Neuronal stem cell (in vitro differentiated cells): ENCODE results near the gene MPRIP.
A peak's percentile ranks its signal among the peaks of the same experiment; 100 is the strongest.

ENCODE experiments used
- DNase-seq: peaks from one replicate; pipeline ENCODE4 v3.0.0-alpha.2; 2013; ENCODE audit warnings: low spot score
- H2AFZ ChIP-seq: one replicate; pipeline ENCODE4 v1.6.1; 2013; ENCODE audit warnings: mild to moderate bottlenecking, low read length, inconsistent platforms
- H2AK5ac ChIP-seq: 2 replicates; pipeline ENCODE4 v1.6.1; 2013; ENCODE audit warnings: low read depth, mild to moderate bottlenecking, inconsistent platforms, low read length, moderate library complexity, mixed read lengths
- H2BK120ac ChIP-seq: 2 replicates; pipeline ENCODE4 v1.6.1; 2013; ENCODE audit warnings: low read depth, mild to moderate bottlenecking, inconsistent platforms, low read length, moderate library complexity, mixed read lengths
- H2BK12ac ChIP-seq: one replicate; pipeline ENCODE4 v1.6.1; 2013; ENCODE audit warnings: low read length, inconsistent platforms
- H2BK15ac ChIP-seq: 2 replicates; pipeline ENCODE4 v1.6.1; 2013; ENCODE audit warnings: mild to moderate bottlenecking, low read length, inconsistent platforms, mixed read lengths
- H2BK5ac ChIP-seq: one replicate; pipeline ENCODE4 v1.6.1; 2013; ENCODE audit warnings: inconsistent platforms, mild to moderate bottlenecking, low read length, moderate library complexity
- H3K14ac ChIP-seq: one replicate; pipeline ENCODE4 v1.6.1; 2013; ENCODE audit warnings: low read length, inconsistent platforms
- H3K18ac ChIP-seq: 2 replicates; pipeline ENCODE4 v1.6.1; 2013; ENCODE audit warnings: low read length, inconsistent platforms
- H3K23ac ChIP-seq: 2 replicates; pipeline ENCODE4 v1.6.1; 2013; ENCODE audit warnings: low read depth, mild to moderate bottlenecking, mixed read lengths, low read length, inconsistent platforms; ENCODE audit not compliant: poor library complexity
- H3K27ac ChIP-seq: replicated peaks from 3 replicates; pipeline ENCODE4 v1.5.1; 2013; ENCODE audit warnings: low read length, inconsistent platforms
- H3K27me3 ChIP-seq, 3 experiments: 2 replicates each; pipeline ENCODE4 v1.6.1; 2013; ENCODE audit warnings: low read length in 3 of 3, mild to moderate bottlenecking in 2 of 3, inconsistent platforms in 1 of 3, low read depth in 1 of 3, mixed read lengths in 1 of 3, moderate library complexity in 1 of 3; ENCODE audit not compliant: control insufficient read depth in 3 of 3, insufficient read depth in 3 of 3
- H3K36me3 ChIP-seq, 2 donors: replicated peaks in 1 of 2; 2 replicates each; pipeline ENCODE4 v1.6.1; 2013; ENCODE audit warnings: low read length in 2 of 2; ENCODE audit not compliant: control insufficient read depth in 2 of 2, insufficient read depth in 2 of 2
- H3K4ac ChIP-seq: 2 replicates; pipeline ENCODE4 v1.6.1; 2013; ENCODE audit warnings: inconsistent platforms, mild to moderate bottlenecking, low read length, moderate library complexity
- H3K4me1 ChIP-seq, 2 donors: 1 replicate in 1 of 2; 2 replicates in 1 of 2; pipeline ENCODE4 v1.6.1; 2013; ENCODE audit warnings: low read length in 2 of 2, low read depth in 1 of 2; ENCODE audit not compliant: control insufficient read depth in 2 of 2, insufficient read depth in 1 of 2
- H3K4me2 ChIP-seq: one replicate; pipeline ENCODE4 v1.6.1; 2013; ENCODE audit warnings: mild to moderate bottlenecking, low read length, inconsistent platforms; ENCODE audit not compliant: insufficient read depth, poor library complexity, severe bottlenecking
- H3K4me3 ChIP-seq, 2 donors: 2 replicates each; pipeline ENCODE4 v1.5.1; 2013; ENCODE audit warnings: low read length in 2 of 2, mild to moderate bottlenecking in 2 of 2, inconsistent platforms in 1 of 2, moderate library complexity in 1 of 2
- H3K79me1 ChIP-seq: one replicate; pipeline ENCODE4 v1.6.1; 2013; ENCODE audit warnings: low read depth, mild to moderate bottlenecking, inconsistent platforms, low read length, moderate library complexity
- H3K9ac ChIP-seq: one replicate; pipeline ENCODE4 v1.6.1; 2013; ENCODE audit warnings: mild to moderate bottlenecking, low read depth, low read length, inconsistent platforms; ENCODE audit not compliant: poor library complexity
- H3K9me3 ChIP-seq, 2 donors: replicated peaks in 1 of 2; 2 replicates each; pipeline versions ENCODE3 to v1.6.1; 2013; ENCODE audit warnings: low read length in 2 of 2, mild to moderate bottlenecking in 2 of 2, inconsistent platforms in 1 of 2, low read depth in 1 of 2, mixed read lengths in 1 of 2, moderate library complexity in 1 of 2; ENCODE audit not compliant: control insufficient read depth in 2 of 2, insufficient read depth in 1 of 2
- H4K8ac ChIP-seq: one replicate; pipeline ENCODE4 v1.6.1; 2013; ENCODE audit warnings: low read depth, mild to moderate bottlenecking, inconsistent platforms, low read length, moderate library complexity
- H4K91ac ChIP-seq: one replicate; pipeline ENCODE4 v1.6.1; 2013; ENCODE audit warnings: low read length, low read depth, mild to moderate bottlenecking, inconsistent platforms; ENCODE audit not compliant: poor library complexity
- WGBS, 2 donors: extraction: QIAGEN DNeasy Blood & Tissue Kit; methylation state at CpG; one replicate each; pipeline ENCODE4 v1.1.7; 2013; ENCODE audit warnings: missing lambda C conversion rate in 2 of 2, mixed read lengths in 1 of 2; ENCODE audit not compliant: insufficient read length in 2 of 2, insufficient replicate concordance in 1 of 2; ENCODE audit errors: extremely low coverage in 2 of 2; 5-methylcytosine and 5-hydroxymethylcytosine counted together

The MPRIP gene

DNA sequence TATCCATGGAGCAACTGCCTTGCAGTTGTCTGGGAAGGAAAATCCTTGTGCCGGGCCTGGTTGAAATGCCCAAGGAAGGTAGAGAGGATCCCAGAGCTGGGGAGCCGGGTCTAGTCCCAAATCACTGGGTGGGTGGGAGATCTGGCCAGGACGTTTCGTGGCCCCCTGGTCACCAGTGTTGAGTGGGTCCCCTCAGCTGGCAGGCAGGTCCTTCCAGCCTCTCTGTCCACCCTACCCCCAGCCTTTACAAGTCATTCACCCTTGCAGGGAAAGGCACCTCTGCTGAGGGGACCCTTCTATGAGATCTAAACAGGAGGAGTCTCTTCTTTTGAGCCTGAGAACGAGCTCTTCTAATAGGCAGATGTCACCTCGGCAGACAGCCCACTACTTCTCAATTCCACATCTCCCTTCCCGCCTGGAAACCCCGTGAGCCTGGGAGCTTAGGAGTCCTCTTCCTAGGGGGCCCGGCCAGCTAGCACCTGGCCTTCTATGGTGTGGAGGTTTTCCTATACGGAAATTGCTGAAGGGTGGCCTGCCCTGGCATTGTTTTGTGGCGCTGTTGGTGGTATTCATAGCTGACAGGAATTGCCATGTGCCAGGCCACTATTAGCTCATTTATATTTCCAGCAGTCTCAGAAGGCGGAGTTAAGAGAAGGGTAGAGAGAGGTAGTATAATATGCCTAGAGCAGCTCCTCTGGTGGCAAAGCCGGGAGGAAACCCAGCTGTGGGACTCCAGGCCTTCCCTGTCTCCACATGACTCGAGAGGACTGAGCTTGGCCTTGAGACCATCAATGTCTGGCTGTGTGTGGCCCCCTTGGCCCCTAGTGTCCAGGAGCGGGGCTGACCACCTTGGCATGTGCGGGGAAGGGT, 13.3 kb downstream of the MPRIP start:
- H3K23ac ChIP-seq = no peak overlapping the region
- no peak overlapping the region for H2BK120ac ChIP-seq
- no peak overlapping the region for H2AK5ac ChIP-seq
- H2BK5ac ChIP-seq = no peak overlapping the region
- H3K27me3 ChIP-seq = no peaks in the 10 kb centered on the region
- peak overlapping the region; percentile 10 for H3K9ac ChIP-seq
- no peak overlapping the region for H3K14ac ChIP-seq
- no peak overlapping the region for H4K8ac ChIP-seq
- no peak overlapping the region for H3K4ac ChIP-seq
- no CpG with 5 or more reads among the region's 16 CpGs for WGBS, 2 donors
- DNase-seq = no peak
- no peaks in the 10 kb centered on the region for H3K9me3 ChIP-seq
- H2BK15ac ChIP-seq = no peak overlapping the region
- H3K36me3 ChIP-seq = peaks cover 4 to 42% of the 10 kb centered on the region in 2 donors
- H2BK12ac ChIP-seq = no peak overlapping the region
- H3K18ac ChIP-seq = no peak overlapping the region
- no peak overlapping the region for H2AFZ ChIP-seq
- H3K79me1 ChIP-seq = peaks cover 25% of the 10 kb centered on the region
- H3K4me2 ChIP-seq = no peak overlapping the region
- H3K27ac ChIP-seq = no peak overlapping the region
- peaks cover 0 to 11% of the 10 kb centered on the region in 2 donors for H3K4me1 ChIP-seq
- no peak overlapping the region for H3K4me3 ChIP-seq
- no peak overlapping the region for H4K91ac ChIP-seq

DNA sequence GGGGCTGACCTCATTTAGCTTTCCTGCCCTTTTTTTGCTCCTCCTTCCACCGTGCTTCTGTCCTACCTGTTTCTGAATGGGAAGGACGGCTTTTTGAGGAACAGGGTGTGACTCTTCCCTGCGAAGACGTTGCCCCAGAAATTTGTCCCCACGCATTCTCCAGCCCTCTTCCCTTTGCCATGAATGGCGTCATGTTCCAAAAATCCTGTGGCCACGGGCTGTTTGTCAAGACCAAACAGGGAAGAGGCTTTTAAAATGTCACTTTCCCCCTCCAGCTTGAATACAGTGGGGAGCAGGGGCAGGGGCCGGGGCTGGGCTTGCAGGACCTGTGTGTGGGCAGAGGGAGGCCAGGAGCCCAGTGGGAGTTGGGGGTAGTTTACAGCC, 13.9 kb downstream of the MPRIP start:
- Histone ChIP-seq H4K8ac (no peak overlapping the region), H2BK15ac (no peak overlapping the region), H3K27me3 (no peaks in the 10 kb centered on the region), H3K9me3 (no peaks in the 10 kb centered on the region), H3K4me1 (peaks cover 0 to 11% of the 10 kb centered on the region in 2 donors), H2BK5ac (no peak overlapping the region), H2BK12ac (no peak overlapping the region), H2AK5ac (no peak overlapping the region), H3K79me1 (peaks cover 27% of the 10 kb centered on the region), H3K23ac (no peak overlapping the region), H3K27ac (no peak overlapping the region), H3K14ac (no peak overlapping the region), H3K36me3 (peaks cover 4 to 42% of the 10 kb centered on the region in 2 donors), H4K91ac (no peak overlapping the region), H3K18ac (no peak overlapping the region), H3K4me2 (no peak overlapping the region), H3K4ac (no peak overlapping the region), H3K4me3 (no peak overlapping the region), H3K9ac (peak overlapping the region; percentile 10), H2BK120ac (no peak overlapping the region), H2AFZ (no peak overlapping the region)
- no peak for DNase-seq
- no CpG with 5 or more reads among the region's 8 CpGs for WGBS, 2 donors

DNA sequence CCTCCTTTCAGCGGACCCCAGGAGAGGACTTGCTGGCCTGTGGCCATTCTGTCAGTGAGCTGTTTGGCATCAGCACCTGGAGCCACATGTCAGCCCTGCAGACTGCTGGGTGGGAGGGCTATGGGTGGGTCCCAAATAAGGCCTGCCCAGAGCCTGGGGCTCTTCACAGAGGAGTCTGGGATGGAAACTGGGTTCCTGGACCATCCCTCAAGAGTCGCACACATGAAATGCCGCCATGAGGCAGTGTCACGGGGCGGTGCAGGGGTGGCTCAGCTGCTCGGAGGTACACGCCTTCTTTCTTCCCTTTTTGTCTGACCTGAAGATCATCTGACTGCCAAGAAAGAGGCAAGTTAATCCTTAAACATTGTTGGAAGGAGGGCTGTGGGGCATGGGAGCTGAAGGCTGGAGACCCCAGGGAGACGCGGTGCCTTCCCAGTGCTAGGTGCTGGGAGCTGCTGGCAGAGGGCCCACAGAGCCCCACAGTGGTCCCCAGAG, 14.8 kb downstream of the MPRIP start:
- Histone ChIP-seq H3K9ac (no peak overlapping the region), H2BK5ac (no peak overlapping the region), H3K27ac (no peak overlapping the region), H3K36me3 (peaks cover 4 to 37% of the 10 kb centered on the region in 2 donors), H2AFZ (no peak overlapping the region), H3K4me2 (no peak overlapping the region), H3K79me1 (peaks cover 22% of the 10 kb centered on the region), H3K14ac (no peak overlapping the region), H3K9me3 (no peaks in the 10 kb centered on the region), H4K91ac (no peak overlapping the region), H3K4me3 (peak overlapping the region in 1 of 2 donors; percentile 23), H2BK120ac (no peak overlapping the region), H4K8ac (no peak overlapping the region), H2BK12ac (no peak overlapping the region), H3K27me3 (no peaks in the 10 kb centered on the region), H3K4ac (no peak overlapping the region), H2BK15ac (no peak overlapping the region), H3K18ac (no peak overlapping the region), H3K23ac (no peak overlapping the region), H2AK5ac (no peak overlapping the region), H3K4me1 (peaks cover 0 to 11% of the 10 kb centered on the region in 2 donors)
- DNase-seq = no peak
- WGBS, 2 donors = no CpG with 5 or more reads among the region's 9 CpGs

DNA sequence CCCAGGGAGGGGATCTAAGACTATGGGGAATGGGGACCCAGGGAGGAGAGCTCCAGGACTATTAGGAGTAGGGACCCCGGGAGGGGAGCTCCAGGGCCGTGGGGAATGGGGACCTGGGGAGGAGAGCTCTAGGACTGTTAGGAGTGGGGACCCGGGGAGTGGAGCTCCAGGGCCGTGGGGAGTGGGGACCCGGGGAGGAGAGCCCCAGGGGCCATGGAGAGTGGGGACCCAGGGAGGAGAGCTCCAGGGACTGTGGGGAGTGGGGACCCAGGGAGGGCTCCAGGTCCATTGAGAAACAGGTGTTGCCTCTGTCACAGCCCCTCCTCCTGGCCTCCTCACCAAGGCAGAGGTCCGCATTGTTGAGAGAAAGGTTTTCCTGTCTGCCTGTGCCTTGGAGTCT, 16.0 kb downstream of the MPRIP start:
- Histone ChIP-seq H3K79me1 (peaks cover 14% of the 10 kb centered on the region), H3K14ac (no peak overlapping the region), H3K4me1 (peaks cover 0 to 11% of the 10 kb centered on the region in 2 donors), H2AK5ac (no peak overlapping the region), H3K4me3 (no peak overlapping the region), H4K8ac (no peak overlapping the region), H2BK12ac (no peak overlapping the region), H3K36me3 (peaks cover 4 to 43% of the 10 kb centered on the region in 2 donors), H3K27me3 (no peaks in the 10 kb centered on the region), H3K9ac (no peak overlapping the region), H2BK5ac (no peak overlapping the region), H4K91ac (no peak overlapping the region), H2BK120ac (no peak overlapping the region), H3K23ac (no peak overlapping the region), H2BK15ac (no peak overlapping the region), H3K4me2 (no peak overlapping the region), H2AFZ (no peak overlapping the region), H3K4ac (no peak overlapping the region), H3K18ac (no peak overlapping the region), H3K27ac (no peak overlapping the region), H3K9me3 (no peaks in the 10 kb centered on the region)
- no peak for DNase-seq
- WGBS, 2 donors = no CpG with 5 or more reads among the region's 6 CpGs
